DMS 273 (cell line): ENCODE data around the gene NPY1R.

ENCODE experiments used
- DNase-seq: peaks from one replicate; lab custom pipeline; 2025; ENCODE audit not compliant: unreplicated experiment; lab: John Stamatoyannopoulos, UW

The NPY1R gene

DNA sequence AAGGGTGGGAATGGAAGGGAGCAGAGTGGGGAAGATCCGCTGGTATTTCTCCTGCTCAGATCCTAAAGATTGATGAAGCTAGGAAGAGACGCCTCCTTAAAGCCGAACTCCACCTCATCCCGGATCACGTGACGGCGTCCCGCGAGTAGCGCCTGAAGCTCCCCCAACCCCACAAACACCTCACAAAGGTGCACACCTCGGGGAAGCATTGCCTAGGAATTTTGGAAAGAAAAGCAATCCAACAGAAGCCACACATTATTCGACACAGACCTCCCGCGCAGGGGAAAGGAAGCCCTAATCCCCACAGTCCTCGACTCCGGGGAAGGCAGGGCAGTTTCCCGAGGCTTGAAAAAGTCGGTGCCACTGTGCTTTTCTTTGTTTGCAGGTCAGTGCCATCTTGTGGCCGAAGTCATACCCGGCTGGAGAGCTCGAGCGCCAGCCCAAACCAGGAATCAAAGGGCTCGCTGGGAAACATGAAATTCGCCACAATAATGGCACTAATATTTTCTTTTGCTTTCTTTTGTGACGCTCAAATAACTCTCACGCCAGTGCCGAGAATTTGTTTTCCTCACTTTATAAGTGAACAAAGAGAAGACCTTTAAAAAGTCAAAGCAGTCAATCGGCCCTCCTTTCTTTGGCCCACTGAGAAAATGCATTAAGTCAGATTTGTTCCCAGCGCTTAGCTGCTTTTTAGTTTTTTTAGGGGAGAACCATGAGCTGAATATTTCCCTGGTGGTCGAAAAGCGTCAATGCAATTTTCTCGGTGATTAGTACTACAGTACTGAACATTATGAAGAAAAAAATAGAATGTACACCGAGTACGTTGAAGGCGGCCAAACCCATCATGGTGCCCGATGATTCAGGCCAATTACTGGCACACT is at the start of gene NPY1R:
TSS of gene NPY1R (minus strand) at position 71 of the 881 bp plus-strand sequence. CDS start 6,042 bp downstream, outside the sequence.
- peak; percentile 72 for DNase-seq

DNA sequence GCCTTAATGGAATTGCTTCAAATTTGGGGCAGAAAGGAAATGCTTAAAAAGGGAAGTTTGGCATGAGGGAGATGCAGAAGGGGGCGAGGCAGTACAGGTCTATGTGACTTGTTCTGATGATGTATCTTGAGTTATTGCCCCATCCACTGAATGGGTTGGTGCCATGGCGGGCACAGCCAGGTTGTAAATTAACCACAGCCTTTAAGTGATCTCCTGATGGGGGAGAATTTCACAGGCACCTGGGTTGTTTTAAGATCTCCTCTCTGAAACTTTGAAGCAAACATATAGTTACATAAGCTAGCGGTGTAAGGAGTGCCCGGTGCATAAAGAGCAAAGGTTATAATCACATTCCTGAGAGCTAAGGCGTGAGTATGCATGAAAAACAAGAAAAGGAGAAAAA is 48.3 kb upstream of the NPY1R start:
- no peak for DNase-seq

DNA sequence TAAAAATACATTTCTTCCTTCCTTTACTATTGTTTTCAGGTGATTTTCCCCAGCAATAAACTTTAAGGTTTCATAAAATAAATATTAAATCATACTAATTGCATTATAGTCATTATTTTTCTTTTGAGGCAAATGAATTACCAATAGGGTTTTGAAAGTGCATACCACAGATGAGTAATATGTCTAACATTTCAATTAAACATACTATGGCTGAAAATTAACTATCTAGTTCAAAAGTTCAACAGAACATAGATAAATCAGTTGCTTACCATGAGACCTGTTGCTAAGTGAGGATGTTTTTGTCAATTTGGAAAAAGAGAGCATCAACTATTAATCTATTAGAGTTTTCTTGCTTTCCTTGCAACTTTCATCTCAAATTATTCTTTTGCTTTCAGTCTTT is 46.3 kb upstream of the NPY1R start:
- DNase-seq, result no peak

DNA sequence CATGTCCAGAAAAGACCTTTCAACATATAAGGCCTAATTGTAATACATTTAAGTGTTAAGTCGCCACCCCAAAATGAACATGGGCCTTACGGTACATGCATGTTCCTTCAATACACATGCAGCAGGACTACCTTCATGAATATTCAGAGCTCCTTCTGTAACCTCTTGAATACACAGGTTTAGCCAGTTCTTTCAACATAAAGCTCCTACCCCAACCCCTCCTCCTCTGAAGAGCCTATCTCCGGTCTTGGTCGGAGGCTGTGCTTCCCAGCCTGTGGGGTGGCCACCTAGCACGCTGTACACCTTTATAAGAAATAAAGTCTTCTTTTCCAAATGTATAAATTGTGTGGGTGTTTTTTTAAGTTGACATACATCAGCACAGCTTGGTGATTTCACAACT is 39.6 kb upstream of the NPY1R start:
- no peak for DNase-seq

DNA sequence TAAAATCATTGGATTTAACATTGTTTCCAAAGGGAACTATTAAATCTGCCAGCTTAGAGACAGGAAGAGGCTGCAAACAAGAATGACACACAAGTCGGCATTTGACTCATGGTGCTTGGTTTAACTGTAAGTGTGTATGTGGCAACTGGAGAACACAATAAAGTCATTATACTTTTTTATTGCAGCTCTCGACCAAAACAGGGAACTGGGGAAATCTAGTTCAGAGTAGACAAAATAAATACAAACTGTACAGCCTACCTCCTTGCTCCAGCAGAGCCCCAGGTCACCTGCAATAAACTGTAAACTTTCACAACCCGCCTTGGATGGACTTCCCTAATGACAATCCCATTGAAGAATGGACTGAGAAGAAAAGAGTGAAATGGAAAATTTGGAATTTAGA is 35.3 kb upstream of the NPY1R start:
- DNase-seq, result no peak

DNA sequence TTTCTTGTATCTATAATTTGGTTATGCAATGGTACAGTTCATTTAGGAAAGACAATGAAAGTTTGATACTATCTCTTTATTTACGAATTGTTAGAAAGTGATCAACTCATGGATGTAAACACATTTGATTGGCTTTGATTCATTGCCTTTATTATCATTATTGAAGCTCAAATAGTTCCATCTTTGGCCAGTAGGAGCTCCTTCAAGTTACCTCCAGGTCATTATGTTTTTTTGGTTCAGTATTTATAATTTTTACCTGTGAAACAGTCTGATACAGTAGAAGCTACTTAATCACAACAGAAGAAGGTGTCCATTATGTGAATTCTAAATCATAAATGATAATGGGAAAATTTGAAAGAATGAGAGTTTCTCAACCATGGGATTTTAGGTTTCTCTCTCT is 23.7 kb upstream of the NPY1R start:
- no peak for DNase-seq

DNA sequence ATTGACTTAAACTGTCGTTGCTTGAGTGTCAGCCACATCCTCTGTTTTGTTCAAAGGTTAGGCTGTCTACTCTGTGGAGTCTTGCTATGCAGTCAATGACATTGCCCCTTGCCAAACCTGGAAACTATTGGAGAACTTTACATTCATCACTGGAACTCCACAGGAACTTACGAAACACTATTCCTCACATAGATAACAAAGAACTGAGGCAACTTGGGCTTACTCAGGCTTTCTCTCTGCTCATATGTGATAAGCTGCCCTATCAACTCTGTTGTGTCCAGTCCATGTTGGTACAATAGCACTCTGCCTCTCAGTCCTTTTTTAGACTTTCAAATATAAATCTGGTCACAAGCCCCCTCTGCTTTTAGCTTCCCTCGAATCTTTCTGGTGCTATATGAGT is 20.7 kb upstream of the NPY1R start:
- no peak for DNase-seq

DNA sequence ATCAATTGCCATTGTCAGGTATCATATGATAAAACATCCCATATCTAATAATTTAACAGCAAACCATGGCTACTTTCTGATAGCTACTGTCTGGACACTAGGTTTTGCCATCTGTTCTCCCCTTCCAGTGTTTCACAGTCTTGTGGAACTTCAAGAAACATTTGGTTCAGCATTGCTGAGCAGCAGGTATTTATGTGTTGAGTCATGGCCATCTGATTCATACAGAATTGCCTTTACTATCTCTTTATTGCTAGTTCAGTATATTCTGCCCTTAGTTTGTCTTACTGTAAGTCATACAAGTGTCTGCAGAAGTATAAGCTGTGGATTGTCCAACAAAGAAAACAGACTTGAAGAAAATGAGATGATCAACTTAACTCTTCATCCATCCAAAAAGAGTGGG is 18.3 kb upstream of the NPY1R start:
- DNase-seq, result no peak

DNA sequence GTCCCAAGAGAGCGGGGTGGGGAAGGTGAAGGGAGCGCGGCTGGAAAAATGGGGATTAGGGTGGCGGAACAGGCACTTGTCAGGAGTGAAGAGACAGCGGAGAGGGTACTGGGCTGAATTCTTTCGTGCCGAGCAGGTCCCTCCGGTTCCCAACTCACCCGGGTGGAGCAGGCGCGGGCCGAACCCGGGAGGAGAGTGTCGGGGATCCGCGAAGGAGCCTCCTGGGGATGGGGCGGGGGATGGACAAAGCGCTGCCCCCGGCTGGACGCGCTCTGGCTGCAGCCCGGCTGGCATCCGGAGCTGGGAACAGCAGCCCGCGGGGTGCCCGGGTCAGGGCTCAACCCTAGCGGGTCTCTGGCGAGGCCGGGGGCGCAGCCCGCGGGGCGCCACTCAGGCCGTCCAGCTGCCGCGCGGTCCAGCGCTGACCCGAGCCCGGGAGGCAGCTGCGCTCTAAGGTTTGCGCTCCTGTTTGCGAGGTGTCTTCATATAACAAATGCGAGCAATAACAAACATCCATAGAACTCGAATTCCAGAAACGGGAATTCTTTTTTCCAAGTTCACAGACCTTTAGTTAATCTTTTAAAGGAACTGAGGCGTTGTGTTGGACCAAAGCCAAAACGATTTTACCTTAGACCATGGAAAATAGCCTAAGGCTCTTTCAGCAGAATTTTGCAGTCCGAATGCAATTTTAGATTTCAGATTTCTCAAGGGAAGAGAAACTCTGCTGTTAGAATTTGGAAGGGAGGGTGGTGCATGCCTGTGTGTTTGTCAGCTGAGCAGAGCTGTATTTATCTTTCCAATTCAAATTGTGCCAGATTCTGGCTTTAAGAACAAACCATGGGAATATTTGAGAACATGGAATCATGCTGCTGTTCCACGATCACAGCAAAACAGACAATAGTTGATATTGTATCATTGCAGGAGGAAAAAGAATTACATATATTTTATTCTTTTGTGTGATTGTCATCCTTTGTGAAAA is 12.0 kb upstream of the NPY1R start:
- DNase-seq, result peak; percentile 6

DNA sequence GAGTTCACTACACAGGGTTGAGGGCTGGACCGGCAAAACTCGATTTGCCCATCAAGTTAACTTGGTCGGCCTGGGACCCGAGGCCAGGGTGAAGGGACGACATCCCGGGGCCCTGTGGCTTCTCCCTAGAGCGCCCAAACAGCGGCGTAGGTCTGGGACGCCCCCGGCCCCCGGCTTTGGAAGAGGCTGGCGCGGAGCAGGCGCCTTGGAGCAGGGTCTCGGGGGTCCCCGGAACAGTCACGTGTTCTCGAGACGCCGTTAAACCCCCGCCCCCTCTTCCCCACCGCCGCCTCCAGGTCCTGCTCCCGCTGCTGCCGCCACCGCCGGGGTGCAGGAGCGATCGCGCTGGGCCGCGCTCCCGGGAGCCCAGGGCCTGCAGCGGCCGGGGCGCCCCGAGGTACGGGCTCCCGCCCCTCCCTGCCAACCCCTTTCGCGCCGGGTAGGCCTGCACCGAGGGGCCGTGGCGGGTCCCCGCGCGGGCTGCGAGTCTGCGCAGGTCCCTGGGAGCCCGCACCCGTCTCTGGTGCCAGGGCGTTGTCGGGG is 11.3 kb upstream of the NPY1R start, which contains the start of gene NPY5R:
TSS of gene NPY5R (plus strand) at position 289 of the 543 bp plus-strand sequence. CDS start 6,382 bp downstream, outside the sequence.
- no peak for DNase-seq

DNA sequence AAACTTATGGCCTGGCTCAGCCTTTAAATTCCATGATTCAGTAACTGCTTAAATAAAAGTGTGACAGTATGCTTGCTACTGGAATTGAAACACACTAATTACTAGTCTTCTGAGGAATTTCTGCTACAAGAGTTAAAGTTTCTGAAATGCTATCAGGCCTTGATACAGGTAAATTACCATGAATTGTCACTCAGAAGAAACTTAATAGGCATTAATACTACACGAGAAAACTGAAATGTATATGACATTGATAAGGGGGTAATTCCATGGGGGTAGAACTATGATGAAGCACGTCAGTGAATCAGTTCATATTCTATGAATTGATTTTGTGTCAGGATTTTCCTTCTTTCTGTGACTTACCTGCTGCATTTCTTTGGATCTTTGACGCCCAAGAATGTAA is 3.0 kb upstream of the NPY1R start:
- DNase-seq, result no peak

DNA sequence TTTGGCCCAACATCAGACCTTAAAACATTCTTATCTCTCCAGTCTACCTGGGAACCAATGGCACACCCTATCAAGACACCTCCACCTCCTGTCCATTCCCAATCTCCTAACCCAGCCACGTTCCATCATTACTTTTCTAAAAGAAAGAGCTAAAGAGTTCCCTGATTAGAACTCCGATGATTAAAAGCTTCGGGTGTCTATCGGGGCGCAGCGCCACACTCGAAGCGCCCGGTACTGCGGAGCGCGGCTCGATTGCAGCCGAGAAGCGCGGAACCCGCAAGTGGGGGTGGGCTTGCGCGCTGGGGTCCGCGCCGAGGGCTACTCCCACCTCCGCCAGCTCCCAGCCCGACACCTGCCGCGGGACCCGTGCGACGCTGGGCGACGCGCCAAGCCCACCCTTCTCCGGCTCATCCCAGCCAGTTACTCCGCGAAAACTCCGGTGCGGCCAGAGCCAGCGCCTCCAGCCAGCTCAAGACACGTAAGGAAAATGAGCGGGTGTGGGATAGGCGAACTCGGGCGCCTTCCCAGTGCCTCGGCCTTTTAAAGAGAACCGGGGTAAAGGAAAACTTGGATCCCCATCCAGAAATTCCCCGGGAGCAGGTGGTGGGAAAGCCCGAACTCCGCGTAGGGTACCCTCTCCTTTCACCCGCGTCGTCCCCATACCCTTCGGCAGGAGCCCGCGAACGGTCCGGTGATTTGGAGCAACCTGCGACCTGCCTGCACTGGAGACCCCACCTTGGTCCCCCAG is 593 bp downstream of the NPY1R start:
- DNase-seq, result peak; percentile 38

DNA sequence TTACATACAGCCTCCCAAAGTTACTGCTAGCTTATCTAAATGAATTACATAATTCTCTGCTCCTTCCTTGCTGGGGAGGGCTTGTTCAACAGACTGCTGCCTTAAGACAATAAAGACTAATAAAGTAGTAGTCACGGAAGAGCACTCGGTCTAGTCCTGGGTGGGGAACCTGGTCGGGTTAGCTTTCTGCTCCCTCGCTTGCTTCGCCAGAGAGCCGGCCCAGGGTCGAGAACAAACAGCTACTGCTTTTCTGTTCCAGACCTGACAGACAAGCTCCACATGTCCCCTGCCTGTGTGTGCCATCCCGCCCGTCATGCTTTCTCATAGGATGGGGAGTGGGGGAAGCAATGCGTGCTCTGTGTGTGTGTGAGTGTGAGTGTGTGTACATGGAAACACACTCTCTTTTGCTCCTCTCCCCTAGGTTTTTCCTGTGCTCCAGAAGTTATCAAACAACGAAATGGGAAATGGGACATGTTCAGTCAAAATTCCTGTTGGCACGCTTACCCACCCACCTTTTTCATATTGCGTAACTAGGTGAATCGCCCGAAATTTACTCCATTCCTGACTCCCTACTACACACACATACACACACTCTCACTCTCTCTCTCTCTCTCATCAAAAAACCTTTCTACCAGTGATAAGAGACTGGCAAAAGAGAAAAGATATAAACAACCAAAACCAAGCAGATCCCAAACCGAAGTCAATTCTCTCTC is 1.3 kb downstream of the NPY1R start:
- no peak for DNase-seq

DNA sequence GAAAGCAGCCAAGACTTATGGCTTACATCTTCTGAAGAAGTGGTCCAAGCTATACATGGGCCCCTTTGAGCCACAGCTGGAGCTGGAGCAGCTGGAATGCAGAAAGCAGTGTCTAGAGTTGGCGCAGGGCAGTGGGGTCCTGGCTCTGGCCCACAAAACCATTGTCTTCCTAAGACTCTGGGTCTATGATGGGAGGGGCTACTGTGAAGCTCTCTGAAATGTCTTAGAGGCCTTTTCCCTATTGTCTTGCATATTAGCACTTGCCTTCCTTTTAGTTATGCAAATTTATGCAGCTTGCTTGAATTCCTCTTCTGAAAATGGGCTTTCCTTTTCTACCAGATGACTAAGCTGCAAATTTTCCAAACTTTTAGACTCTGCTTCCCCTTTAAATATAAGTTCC is 15.3 kb downstream of the NPY1R start:
- no peak for DNase-seq

DNA sequence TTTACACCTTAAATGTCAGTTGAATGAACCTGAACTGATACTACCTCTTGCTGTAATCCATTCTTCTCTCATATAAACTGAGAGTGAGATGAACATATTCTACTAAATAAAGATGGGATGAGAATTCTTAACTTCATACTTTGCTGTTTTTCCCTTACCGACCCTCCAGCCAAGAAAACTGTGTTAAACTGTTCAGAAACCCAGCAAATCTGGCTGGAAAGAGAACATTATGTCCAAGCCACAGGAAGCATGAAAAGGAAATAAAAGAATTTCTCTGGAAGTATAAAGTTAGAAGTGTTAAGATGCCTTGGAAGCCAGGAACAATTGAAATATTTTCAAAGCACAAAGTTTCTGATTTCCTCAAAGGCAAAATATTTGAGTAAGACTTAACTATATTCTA is 22.9 kb downstream of the NPY1R start:
- DNase-seq, result no peak

DNA sequence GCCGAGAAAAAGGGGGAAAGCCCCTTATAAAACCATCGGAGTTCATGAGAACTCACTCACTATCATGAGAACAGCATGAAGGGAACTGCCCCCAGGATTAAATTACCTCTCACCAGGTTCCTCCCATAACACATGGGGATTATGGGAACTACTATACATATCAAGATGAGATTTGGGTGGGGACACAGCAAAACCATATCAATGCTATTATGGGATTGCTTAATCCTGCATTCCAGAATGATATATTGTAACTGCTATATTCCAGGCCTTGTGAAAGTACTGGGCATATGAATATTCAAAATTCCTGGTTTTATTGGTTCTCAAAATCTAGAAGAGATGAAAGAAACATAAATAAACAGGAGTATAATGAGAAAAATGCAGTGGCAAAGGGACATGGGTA is 29.3 kb downstream of the NPY1R start:
- no peak for DNase-seq

DNA sequence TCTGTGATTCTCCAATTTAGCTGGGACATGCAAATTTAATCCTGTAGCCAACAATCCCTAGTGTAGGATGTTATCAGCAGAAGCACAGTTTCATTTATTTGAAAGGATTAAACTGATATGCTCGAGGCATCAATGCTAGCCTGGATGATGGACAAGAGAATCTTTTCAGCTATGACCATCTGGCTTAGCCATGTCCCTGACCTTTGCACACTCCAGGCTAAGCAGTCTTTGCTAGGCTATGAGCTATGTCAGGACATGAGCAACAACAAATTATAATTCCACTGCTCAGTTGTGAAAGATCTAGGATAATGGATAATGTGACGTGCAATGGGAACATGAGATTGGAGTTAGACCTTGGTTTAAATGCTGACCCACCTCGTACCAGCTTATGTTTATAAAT is 32.0 kb downstream of the NPY1R start:
- no peak for DNase-seq

DNA sequence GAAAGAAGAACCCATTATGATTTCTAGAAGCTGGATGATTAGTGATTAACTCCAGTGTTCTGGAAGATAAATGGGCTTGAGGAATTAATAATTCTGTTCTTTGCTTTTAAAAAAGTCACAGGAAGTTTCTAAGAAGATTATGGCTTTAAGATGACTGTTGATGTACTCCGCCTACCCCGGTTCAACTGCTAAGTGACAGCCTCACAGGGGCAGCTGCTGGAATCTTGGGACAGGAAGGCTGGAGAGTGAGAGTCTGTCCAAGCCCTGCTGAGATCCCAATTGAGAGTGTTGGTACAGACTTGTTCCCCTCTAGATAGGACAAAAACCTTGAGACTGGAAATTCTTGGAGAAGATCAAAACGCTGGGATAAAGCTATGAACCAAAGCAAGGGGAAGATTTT is 37.3 kb downstream of the NPY1R start:
- DNase-seq, result no peak

DNA sequence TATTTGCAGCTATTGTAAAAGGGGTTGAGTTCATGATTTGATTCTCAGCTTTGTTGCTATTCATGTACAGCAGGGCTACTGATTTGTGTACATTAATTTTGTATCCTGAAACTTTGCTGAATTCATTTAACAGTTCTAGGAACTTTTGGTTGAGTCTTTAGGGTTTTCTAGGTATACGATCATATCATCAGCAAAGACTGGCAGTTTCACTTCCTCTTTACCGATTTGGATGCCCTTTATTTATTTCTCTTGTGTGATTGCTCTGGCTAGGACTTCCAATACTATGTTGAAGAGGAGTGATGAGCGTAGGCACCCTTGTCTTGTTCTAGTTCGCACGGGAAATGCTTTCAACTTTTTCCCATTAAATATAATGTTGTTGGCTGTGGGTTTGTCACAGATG is 48.1 kb downstream of the NPY1R start:
- DNase-seq, result no peak
